ENCODE data around the gene ELN. TPM values are rescaled to one million over a fixed set of nuclear protein-coding genes. Genes with fewer than 3 reads are reported as not detected.

ELN gene
- total RNA-seq, 2 experiments from 2014 or later: not detected

DNA sequence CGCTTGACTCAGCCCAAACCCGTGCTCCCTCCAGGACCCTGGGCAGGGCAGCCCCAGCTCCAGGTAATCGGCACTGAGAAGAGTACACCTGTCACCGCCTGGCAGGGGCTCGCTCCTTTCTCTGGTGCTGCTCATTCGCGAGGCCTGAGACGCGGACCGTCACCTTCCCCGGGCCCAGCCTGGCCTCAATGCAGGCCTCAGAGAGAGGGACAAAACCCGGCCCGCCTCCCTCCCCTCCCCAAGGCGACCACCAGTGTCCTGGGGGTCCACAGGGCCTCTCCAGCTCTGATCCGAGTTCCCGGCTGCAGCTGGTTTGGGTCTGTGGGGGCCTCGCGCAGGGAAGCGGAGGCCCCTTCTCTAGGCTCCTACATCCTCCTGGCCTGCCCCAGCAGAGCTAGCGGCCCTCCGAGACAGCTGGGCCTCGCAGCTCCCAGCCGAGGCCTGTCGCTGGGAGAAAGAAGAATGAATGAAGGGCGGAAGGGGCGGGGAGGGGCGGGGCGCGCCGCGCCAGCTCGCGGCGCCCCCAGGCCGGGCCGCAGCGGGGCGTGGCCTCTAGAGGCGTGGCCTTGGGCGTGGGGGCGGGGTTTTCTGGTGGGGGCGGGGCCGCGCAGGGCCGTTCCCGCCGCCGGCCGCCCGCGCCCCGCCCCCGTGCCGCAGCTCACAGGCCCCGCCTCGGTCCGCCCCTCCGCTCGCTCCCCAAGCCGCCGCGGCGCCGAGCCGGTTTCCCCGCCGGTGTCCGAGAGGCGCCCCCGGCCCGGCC lies 55.3 kb downstream of the ELN start, which contains the start of gene LIMK1:
LIMK1 (plus strand) TSS at position 688 of the 760 bp plus-strand sequence. CDS start 187 bp downstream, outside the sequence.
- Mint-ChIP-seq H3K4me1 (ENCODE audit: low read depth) (peaks cover 16% of the 10 kb centered on the region), H3K27ac (peak within 1 kb of the TSS; percentile 85), H3K27me3 (ENCODE audit: low read depth) (no peaks in the 10 kb centered on the region), H3K4me3 (peak within 1 kb of the TSS; percentile 80), H3K36me3 (ENCODE audit: low read depth) (peaks cover 15% of the 10 kb centered on the region), H3K9me3 (ENCODE audit: insufficient read depth) (no peaks in the 10 kb centered on the region)
- peak; percentile 89 for ATAC-seq
- ChIA-PET POLR2A (interaction anchor here (0.5 to 3.9 kb wide), 6 partner anchors 8 to 345 kb away, joined by 3 to 44 read pairs (median 4); partner anchors contain the start of gene EIF4H), CTCF (interaction anchor here (0.8 to 2.2 kb wide), 8 partner anchors 11 to 318 kb away, joined by 3 to 7 read pairs (median 4); no protein-coding TSS in a partner anchor)
- DNase-seq: peak; percentile 86

DNA sequence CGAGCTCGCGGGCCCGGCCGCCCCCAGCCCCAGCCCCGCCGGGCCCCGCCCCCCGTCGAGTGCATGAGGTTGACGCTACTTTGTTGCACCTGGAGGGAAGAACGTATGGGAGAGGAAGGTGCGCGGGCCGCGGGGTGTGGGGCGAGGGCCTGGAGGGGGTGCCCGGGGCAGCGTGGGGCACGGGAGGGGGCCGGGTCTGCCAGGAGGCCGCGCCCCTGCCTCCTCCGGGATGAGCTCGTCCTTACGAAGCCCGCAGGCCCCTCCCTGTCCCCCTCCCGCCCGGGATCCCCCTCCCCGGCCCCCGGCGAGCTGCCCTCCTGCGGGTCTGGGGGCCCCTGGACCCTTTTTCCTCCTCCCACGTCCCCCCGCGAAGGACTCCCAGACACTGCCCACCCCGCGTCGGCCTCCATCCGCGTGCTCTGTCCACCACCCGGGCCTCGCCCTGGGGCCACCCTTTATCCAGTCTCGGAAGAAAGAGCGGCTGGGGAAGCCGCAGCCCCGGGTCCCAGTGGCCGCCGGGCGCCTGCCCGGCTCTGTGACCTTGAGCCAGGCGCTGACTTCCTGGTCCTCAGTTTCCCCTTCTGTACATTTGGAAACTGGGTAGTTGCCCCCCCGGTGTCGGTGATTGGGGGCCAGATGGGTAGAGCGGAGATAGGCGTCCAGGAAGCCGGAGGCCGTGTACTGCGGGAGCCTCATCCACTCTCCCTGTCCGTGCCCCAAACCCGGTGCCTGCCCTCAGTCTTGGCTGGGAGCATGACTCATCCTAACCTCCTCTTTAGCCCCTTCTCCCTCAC lies 56.2 kb downstream of the ELN start:
- H3K27ac Mint-ChIP-seq: peak overlapping the region; percentile 81
- ChIA-PET POLR2A (interaction anchor here (0.5 to 3.9 kb wide), 6 partner anchors 10 to 234 kb away, joined by 3 to 44 read pairs (median 4); partner anchors contain the start of genes EIF4H and LAT2), CTCF (interaction anchor here (0.8 to 2.2 kb wide), 5 partner anchors 10 to 317 kb away, joined by 3 to 7 read pairs (median 4); no protein-coding TSS in a partner anchor)
- H3K36me3 Mint-ChIP-seq (ENCODE audit: low read depth): peaks cover 19% of the 10 kb centered on the region
- no peaks in the 10 kb centered on the region for H3K27me3 Mint-ChIP-seq (ENCODE audit: low read depth)
- H3K4me1 Mint-ChIP-seq (ENCODE audit: low read depth): peaks cover 17% of the 10 kb centered on the region
- no peaks in the 10 kb centered on the region for H3K9me3 Mint-ChIP-seq (ENCODE audit: insufficient read depth)
- peak overlapping the region; percentile 80 for H3K4me3 Mint-ChIP-seq
- ATAC-seq: peak; percentile 72
- DNase-seq: peak; percentile 37

DNA sequence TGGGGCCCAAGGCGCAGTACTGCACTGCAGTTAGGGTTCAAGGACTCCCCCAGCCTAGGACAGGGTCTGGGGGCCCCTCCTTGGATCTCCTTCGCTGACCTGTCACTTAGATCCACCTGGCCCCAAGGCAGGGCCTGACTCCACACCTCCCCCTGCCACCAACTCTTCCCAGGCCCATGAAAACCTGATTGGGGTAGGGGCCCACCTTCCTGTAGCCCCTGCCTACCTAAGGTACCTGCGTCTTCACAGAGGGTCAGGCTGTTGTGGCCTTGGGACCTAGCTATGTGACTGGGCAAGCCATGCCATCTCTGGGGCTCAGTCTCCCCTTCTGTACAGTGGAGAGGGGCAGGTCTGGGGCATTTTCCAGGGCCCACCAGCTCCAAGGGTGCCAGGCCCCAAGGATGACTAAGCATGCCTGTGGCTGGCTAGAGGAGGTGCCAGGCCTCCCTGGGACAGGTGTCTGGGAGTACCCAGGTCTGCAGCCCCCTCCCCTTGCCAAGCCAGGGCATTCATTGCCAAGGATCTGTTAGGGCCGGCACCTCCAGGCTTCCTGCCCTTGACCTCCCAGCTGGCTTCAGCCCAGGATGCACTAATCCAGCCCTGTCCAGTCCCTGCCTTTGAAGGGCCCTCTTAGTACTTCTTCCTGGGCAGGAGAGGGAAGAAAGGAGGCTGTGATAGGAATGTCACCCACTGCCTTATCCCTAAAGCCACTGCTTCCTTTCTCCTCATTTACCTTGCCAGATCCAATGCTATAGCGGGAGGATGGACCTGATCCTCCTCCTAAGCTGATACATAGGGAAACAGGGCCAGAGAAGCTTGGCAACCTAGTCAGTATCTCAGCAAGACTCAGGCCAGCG lies 57.0 kb downstream of the ELN start:
- DNase-seq (no peak), ATAC-seq (no peak)
- peaks cover 24% of the 10 kb centered on the region for H3K36me3 Mint-ChIP-seq (ENCODE audit: low read depth)
- CTCF ChIA-PET: interaction anchor here (2.0 to 2.2 kb wide), 2 partner anchors 20 to 98 kb away, joined by 6 to 7 read pairs; no protein-coding TSS in a partner anchor
- no peaks in the 10 kb centered on the region for H3K27me3 Mint-ChIP-seq (ENCODE audit: low read depth)
- POLR2A ChIA-PET: interaction anchor here (0.6 to 3.9 kb wide), 4 partner anchors 9 to 1890 kb away, joined by 3 to 44 read pairs (median 15); partner anchors contain the start of genes EIF4H and LAT2
- H3K9me3 Mint-ChIP-seq (ENCODE audit: insufficient read depth): no peaks in the 10 kb centered on the region
- peaks cover 17% of the 10 kb centered on the region for H3K4me1 Mint-ChIP-seq (ENCODE audit: low read depth)
- peak overlapping the region; percentile 81 for H3K27ac Mint-ChIP-seq
- H3K4me3 Mint-ChIP-seq: peak overlapping the region; percentile 80

DNA sequence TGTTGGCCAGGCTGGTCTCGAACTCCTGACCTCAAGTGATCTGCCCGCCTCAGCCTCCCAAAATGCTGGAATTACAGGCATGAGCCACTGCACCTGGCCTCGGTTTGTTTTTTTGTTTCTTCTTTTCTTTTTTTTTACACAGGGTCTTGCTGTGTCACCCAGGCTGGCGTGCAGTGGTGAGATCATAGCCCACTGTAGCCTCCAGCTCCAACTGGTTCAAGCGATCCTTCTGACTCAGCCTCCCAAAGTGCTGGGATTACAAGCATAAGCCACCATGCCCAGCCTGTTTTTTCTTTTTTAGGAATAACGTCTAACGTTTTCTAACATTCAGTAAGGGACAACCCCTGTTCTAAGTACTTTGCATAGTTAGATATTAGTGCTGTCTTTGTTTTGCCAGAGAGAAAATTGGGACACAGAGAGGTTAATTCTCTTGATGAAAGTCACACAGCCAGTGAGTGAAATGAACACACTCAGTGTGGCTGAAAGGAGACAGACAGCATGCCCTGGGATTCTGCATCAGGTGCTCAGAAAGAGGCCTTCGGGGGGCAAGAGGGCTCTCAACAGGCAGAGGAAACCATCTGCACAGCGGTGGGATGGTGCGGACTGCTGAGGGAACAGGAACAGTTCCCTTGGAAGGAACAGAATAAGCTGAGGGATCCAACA lies 59.9 kb downstream of the ELN start:
- ATAC-seq (no peak), DNase-seq (no peak)
- Mint-ChIP-seq H3K27ac (no peak overlapping the region), H3K4me1 (ENCODE audit: low read depth) (peaks cover 30% of the 10 kb centered on the region), H3K27me3 (ENCODE audit: low read depth) (no peaks in the 10 kb centered on the region), H3K36me3 (ENCODE audit: low read depth) (peaks cover 27% of the 10 kb centered on the region), H3K4me3 (no peak overlapping the region), H3K9me3 (ENCODE audit: insufficient read depth) (no peaks in the 10 kb centered on the region)
- ChIA-PET CTCF (no interaction called here), POLR2A (no interaction called here)

DNA sequence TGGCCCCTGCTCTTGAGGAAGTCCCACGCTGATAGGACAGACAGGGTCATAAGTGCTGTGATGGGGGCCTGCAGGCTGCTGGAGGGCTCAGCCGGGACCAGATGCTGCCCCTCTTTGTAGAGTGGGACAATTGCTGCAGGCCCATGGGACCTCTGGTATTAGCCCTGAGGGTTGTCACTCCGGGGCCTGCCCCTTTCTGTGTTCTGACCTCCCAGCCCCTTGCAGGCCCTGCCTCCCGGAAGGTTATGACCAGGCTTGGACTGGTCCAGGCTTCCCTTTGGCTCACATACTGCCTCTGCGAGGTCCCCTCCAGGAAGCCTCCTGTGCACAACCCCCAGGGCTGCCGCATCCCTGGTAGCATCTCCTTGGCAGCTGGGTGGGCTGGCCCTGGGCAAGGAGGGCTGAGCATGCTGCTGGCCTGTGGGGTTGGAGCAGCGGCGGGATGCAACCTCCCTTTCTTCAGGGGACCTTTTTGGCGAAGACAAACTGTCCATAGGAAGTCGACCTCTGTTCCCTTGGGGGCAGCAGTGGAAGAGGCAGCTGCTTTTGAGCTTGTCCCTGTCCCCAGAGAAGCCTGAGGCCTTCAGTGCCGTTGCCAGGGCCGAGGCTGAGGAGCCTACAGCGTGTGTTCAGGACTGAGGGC lies 64.5 kb downstream of the ELN start:
- H3K4me1 Mint-ChIP-seq (ENCODE audit: low read depth): peaks cover 40% of the 10 kb centered on the region
- H3K36me3 Mint-ChIP-seq (ENCODE audit: low read depth): peaks cover 33% of the 10 kb centered on the region
- DNase-seq: no peak
- CTCF ChIA-PET: interaction anchor here (1.6 kb wide), 1 partner anchor 91 kb away, joined by 5 read pairs; no protein-coding TSS in a partner anchor
- POLR2A ChIA-PET: interaction anchor here (2.8 to 3.3 kb wide), 2 partner anchors 8 to 82 kb away, joined by 16 to 44 read pairs; partner anchors contain the start of genes EIF4H and LIMK1
- peak overlapping the region; percentile 87 for H3K4me3 Mint-ChIP-seq
- H3K27ac Mint-ChIP-seq: peak overlapping the region; percentile 91
- no peak for ATAC-seq
- no peaks in the 10 kb centered on the region for H3K27me3 Mint-ChIP-seq (ENCODE audit: low read depth)
- no peaks in the 10 kb centered on the region for H3K9me3 Mint-ChIP-seq (ENCODE audit: insufficient read depth)

DNA sequence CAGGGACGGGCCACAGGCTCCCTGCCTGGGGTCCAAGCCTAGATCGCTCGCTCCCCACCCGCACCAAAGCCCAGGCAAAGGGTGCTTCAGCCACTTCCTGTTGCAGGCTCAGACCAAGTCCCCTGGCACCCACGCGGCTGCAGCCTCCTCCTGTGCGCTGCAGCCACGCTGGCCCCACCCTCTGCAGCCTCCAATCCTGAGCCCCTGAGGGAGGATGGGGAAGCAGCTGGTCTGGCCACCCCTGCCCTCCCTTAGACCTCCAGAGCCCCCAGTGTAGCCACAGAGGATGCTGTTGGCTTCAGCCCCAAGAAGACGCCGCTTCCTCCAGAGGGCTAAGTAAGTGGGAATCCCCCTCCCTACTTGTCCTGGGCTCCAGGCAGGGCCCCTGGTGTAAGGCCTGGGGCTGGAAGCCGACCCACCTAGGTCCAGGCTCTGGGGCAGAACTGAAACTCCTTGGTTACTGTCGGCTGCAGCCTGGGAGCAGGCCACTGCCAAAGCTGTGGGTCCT lies 65.0 kb downstream of the ELN start:
- ChIA-PET CTCF (interaction anchor here (1.6 kb wide), 1 partner anchor 90 kb away, joined by 5 read pairs; no protein-coding TSS in a partner anchor), POLR2A (interaction anchor here (1.2 to 3.3 kb wide), 4 partner anchors 9 to 100 kb away, joined by 3 to 44 read pairs (median 11); partner anchors contain the start of genes EIF4H and LIMK1)
- peak overlapping the region; percentile 91 for H3K27ac Mint-ChIP-seq
- H3K4me1 Mint-ChIP-seq (ENCODE audit: low read depth): peaks cover 40% of the 10 kb centered on the region
- no peaks in the 10 kb centered on the region for H3K9me3 Mint-ChIP-seq (ENCODE audit: insufficient read depth)
- no peaks in the 10 kb centered on the region for H3K27me3 Mint-ChIP-seq (ENCODE audit: low read depth)
- DNase-seq (no peak), ATAC-seq (peak; percentile 1)
- peaks cover 36% of the 10 kb centered on the region for H3K36me3 Mint-ChIP-seq (ENCODE audit: low read depth)
- peak overlapping the region; percentile 87 for H3K4me3 Mint-ChIP-seq

DNA sequence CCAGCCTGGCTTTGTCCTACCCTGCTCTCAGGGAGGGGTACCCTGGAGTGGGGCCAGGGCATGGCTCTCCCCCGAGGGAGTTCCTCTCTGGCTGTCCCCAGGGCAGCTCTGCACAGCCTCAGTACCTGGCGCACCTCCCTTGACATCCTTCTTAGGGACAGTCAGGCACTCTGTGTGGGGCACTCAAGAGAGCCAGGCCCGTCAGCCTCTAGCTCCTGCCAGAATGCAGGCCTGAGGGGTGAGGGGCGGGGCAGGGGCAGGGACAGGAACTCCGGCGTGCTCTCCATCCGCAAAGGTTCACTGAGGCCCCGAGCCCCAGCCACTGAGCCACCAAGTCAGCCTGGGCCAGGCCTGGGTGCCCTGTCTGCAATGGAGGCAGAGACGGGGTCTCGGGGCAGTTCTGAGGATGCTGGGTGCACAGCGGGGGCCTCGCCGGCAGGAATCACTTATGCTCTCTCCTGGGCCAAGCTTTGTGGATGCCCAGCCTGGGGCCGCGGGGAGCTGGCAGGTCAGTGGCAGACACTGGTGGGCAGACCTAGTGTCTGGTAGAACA lies 65.8 kb downstream of the ELN start:
- Mint-ChIP-seq H3K4me1 (ENCODE audit: low read depth) (peaks cover 39% of the 10 kb centered on the region), H3K9me3 (ENCODE audit: insufficient read depth) (no peaks in the 10 kb centered on the region), H3K36me3 (ENCODE audit: low read depth) (peaks cover 38% of the 10 kb centered on the region), H3K4me3 (peak overlapping the region; percentile 87), H3K27ac (peak overlapping the region; percentile 91), H3K27me3 (ENCODE audit: low read depth) (no peaks in the 10 kb centered on the region)
- DNase-seq: no peak
- ChIA-PET CTCF (interaction anchor here (1.3 kb wide), 1 partner anchor 10 kb away, joined by 4 read pairs; the partner anchor contains the start of gene LIMK1), POLR2A (interaction anchor here (0.6 to 3.3 kb wide), 6 partner anchors 10 to 549 kb away, joined by 3 to 44 read pairs (median 4); partner anchors contain the start of genes EIF4H and LIMK1)
- ATAC-seq: peak; percentile 28

DNA sequence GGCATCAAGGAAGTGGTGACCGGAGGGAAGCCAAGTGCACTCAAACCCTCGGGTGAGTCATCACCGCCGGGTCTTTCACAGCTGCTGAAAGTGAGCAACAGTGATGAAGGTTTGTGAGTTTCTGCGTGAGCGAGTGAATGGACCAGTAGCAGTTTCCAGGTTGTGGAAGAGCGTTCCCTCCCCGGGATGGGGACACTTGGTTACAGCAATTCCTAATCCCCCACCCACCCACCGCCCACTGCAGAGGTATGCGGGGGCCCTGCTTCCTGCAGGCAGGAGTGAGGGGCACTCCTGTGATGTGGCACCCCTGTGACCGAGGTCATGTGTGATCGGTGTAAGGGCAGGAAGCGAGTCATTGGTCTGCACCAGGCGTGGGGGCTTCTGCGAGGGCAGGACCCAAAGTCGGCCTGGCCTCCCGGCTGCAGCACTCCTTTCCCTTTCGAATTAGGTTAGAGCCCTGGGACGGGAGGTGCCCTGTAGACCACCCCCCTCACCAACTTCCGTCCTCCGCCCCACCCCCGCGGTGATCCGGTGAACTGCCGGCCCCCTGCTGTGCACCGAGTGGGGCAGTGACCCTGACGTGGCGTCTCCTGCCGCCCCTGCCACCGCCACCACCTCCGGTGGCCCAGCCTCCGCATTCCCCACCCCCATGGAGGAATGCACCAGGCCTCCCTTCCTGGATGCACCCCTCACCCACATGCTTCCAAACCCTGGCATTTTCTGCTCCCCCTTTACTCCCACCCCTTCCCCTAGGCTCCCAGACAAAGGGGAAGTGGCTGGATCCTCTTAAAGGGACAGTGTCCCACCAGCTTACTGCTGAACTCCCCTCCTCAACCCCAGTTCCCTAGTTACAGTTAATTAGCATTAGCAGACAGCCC lies 66.5 kb downstream of the ELN start:
- Mint-ChIP-seq H3K4me3 (peak overlapping the region; percentile 87), H3K27me3 (ENCODE audit: low read depth) (no peaks in the 10 kb centered on the region), H3K36me3 (ENCODE audit: low read depth) (peaks cover 37% of the 10 kb centered on the region), H3K4me1 (ENCODE audit: low read depth) (peaks cover 39% of the 10 kb centered on the region), H3K9me3 (ENCODE audit: insufficient read depth) (no peaks in the 10 kb centered on the region), H3K27ac (peak overlapping the region; percentile 91)
- POLR2A ChIA-PET: interaction anchor here (0.6 to 3.3 kb wide), 6 partner anchors 10 to 548 kb away, joined by 3 to 44 read pairs (median 4); partner anchors contain the start of genes EIF4H and LIMK1
- CTCF ChIA-PET: interaction anchor here (1.3 kb wide), 1 partner anchor 11 kb away, joined by 4 read pairs; the partner anchor contains the start of gene LIMK1
- peak; percentile 80 for ATAC-seq
- DNase-seq: peak; percentile 88

DNA sequence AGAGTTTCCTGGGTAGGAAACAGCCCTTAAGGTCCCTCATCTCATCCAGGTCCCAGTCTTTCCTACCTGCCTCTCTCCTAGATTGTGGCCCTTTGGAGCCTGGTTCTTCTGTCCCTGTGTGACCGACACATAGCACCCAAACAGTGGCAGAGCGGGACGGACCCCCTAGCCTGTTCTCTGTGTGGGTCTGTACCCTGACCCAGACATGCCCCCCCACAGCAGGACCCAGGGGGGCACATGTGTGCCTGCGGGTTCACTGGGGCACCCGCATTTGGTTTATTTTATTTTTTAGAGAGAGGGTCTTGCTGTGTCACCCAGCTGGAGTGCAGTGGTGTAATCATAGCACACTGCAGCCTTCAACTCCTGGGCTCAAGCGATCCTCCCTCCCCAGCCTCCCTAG lies 67.2 kb downstream of the ELN start:
- CTCF ChIA-PET: no interaction called here
- no peak for DNase-seq
- Mint-ChIP-seq H3K4me1 (ENCODE audit: low read depth) (peaks cover 41% of the 10 kb centered on the region), H3K4me3 (peak overlapping the region; percentile 87), H3K9me3 (ENCODE audit: insufficient read depth) (no peaks in the 10 kb centered on the region), H3K27me3 (ENCODE audit: low read depth) (no peaks in the 10 kb centered on the region), H3K36me3 (ENCODE audit: low read depth) (peaks cover 36% of the 10 kb centered on the region), H3K27ac (peak overlapping the region; percentile 91)
- ATAC-seq: no peak
- POLR2A ChIA-PET: interaction anchor here (3.3 kb wide), 1 partner anchor 11 kb away, joined by 44 read pairs; the partner anchor contains the start of gene LIMK1
